Measurements from ENCODE around the gene BSND. TPM values are rescaled to one million over a fixed set of nuclear protein-coding genes. Genes with fewer than 3 reads are reported as not detected.
A peak's percentile ranks its signal among the peaks of the same experiment; 100 is the strongest.

BSND gene
- total RNA-seq, 1 experiment from 2014 or later: not detected

DNA sequence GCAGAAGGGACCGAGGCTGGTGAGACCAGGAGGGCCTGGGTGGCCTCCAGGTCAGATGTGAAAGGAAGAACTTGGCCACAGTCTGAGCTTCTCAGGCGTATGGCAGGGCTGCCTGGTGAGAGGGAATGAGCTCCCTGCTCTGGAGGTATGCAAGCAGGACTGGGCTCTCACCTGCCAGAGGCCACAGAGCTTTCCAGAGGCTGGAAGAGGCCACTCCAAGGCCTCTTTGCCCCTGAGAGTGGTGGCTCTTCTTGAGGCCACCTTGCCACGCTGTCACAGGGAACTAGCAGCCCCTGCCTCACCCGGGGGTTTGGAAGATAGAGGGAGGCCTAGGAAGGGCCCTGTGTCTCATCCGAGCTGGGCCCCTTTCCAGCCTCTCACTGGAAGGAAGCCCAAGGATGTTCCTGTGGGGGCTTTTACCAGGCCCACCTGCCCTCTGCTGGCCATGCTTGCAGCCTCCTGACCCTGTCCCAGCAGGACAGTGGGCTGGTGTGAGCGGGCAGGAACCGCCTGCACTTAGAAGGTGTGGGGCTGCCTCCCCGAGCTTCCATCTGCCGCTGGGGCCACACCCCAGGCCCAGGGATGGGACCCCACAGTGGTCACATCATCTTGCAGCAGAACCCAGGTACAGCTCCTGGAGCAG is 50.7 kb downstream of the BSND start:
- Histone ChIP-seq H3K27me3 (peaks cover 12% of the 10 kb centered on the region), H3K36me3 (no peaks in the 10 kb centered on the region), H3K4me1 (no peaks in the 10 kb centered on the region; the same call in 1 of the 2 replicates), H3K27ac (no peak overlapping the region), H3K9me3 (replicated peaks) (no peaks in the 10 kb centered on the region), H3K4me3 (no peak overlapping the region)
- DNase-seq: no peak

- Histone ChIP-seq H3K9me3 (replicated peaks) (no peaks in the 10 kb centered on the region), H3K4me3 (no peak overlapping the region), H3K27me3 (peaks cover 12% of the 10 kb centered on the region), H3K27ac (no peak overlapping the region), H3K36me3 (no peaks in the 10 kb centered on the region), H3K4me1 (no peaks in the 10 kb centered on the region; the same call in 1 of the 2 replicates)
- peak; percentile 28 to 45 for DNase-seq
Measured at GRCh38 chr1:55049914-55050278, 51.2 kb downstream of the BSND start.

- Histone ChIP-seq H3K4me3 (no peak overlapping the region), H3K4me1 (no peaks in the 10 kb centered on the region; the same call in 1 of the 2 replicates), H3K27me3 (peaks cover 12% of the 10 kb centered on the region), H3K36me3 (no peaks in the 10 kb centered on the region), H3K9me3 (replicated peaks) (no peaks in the 10 kb centered on the region), H3K27ac (no peak overlapping the region)
- no peak for DNase-seq
Measured at GRCh38 chr1:55050283-55050682, 51.5 kb downstream of the BSND start.

DNA sequence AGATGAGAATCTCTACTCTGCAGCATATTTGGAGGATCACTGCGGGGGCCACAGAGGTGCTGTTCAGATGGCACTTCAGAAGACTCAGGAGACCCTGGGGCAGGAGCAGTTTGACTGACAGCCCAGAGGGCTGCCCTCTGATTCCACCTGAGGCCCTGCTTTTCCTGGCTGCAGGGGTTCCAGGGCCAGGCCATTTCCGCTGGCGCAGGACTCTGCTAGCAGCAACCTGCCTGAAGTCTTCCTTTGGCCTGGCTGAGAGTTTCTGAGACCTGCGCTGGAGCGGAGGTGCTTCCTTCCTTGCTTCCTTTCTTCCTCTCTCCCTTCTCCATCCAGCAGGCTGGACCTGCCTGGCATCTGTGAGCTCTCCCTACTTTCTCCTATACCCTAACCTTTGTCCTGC is 52.4 kb downstream of the BSND start:
- no peaks in the 10 kb centered on the region for H3K9me3 ChIP-seq (replicated peaks)
- H3K4me3 ChIP-seq: no peak overlapping the region
- H3K36me3 ChIP-seq: no peaks in the 10 kb centered on the region
- no peaks in the 10 kb centered on the region; the same call in 1 of the 2 replicates for H3K4me1 ChIP-seq
- no peak overlapping the region for H3K27ac ChIP-seq
- DNase-seq: no peak
- H3K27me3 ChIP-seq: peaks cover 12% of the 10 kb centered on the region

DNA sequence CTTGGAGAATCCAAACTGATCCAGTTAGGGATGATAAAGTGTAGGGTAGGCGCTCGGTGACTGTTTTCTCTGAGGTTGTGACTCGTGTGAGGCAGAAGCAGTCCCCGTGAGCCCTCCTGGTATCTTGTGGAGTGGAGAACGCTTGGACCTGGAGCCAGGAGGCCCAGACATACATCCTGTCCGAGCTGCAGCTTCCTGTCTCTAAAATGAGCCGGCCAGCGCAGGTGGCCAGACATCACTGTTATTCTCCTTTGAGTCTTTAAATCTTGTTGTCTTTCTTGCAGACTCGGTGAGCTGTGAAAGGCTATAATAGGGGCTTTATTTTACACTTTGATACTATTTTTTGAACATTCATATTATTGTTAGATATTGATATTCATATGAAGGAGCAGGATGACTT is 52.9 kb downstream of the BSND start:
- Histone ChIP-seq H3K9me3 (replicated peaks) (no peaks in the 10 kb centered on the region), H3K27ac (no peak overlapping the region), H3K4me3 (no peak overlapping the region), H3K27me3 (peaks cover 12% of the 10 kb centered on the region), H3K36me3 (no peaks in the 10 kb centered on the region), H3K4me1 (no peaks in the 10 kb centered on the region; the same call in 1 of the 2 replicates)
- no peak for DNase-seq

- no peak for DNase-seq
- Histone ChIP-seq H3K27ac (no peak overlapping the region), H3K9me3 (replicated peaks) (no peaks in the 10 kb centered on the region), H3K27me3 (peaks cover 12% of the 10 kb centered on the region), H3K4me1 (no peaks in the 10 kb centered on the region; the same call in 1 of the 2 replicates), H3K4me3 (no peak overlapping the region), H3K36me3 (no peaks in the 10 kb centered on the region)
Measured at GRCh38 chr1:55052221-55053142, 53.7 kb downstream of the BSND start.

DNA sequence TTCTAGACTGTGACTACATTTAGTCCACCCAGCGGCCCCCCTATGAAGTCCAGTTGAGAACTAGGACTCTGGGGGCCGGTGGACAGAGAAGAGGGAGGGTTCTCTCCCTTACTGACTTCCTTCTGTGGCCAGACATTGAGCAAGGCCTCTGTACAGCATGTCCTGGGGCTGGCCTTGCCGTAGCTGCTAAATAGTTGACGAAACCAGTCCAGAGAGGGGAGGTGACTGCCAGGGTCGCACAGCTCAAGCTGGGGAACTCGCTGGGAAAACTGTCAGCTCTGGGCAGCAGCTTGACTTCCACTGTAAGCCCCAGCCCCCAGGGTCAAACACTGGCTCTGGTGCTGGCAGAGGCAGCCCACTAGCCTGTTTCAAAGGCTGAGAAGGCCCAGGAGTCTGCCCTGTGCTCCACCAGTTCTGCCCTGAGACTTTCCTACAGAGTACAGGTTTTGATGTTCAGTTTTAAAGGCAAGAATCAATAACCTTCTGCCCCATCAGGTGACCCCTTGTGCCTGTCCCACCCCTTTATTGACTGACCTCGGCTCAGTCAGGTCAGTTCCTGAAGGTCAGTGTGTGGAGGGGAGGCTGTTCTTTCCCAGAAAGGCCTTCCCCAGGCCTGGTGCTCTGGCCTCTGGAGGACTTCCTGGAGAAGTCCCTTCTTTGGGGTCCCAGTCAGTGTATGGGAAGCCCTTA is 54.7 kb downstream of the BSND start:
- Histone ChIP-seq H3K27ac (no peak overlapping the region), H3K9me3 (replicated peaks) (no peaks in the 10 kb centered on the region), H3K4me1 (no peaks in the 10 kb centered on the region; the same call in 1 of the 2 replicates), H3K4me3 (no peak overlapping the region), H3K27me3 (peaks cover 8% of the 10 kb centered on the region; the same call in 1 of the 2 replicates), H3K36me3 (no peaks in the 10 kb centered on the region)
- no peak for DNase-seq

- H3K27me3 ChIP-seq: peaks cover 8% of the 10 kb centered on the region; the same call in 1 of the 2 replicates
- H3K9me3 ChIP-seq (replicated peaks): no peaks in the 10 kb centered on the region
- H3K4me3 ChIP-seq: no peak overlapping the region
- DNase-seq: no peak
- no peaks in the 10 kb centered on the region; the same call in 1 of the 2 replicates for H3K4me1 ChIP-seq
- H3K36me3 ChIP-seq: no peaks in the 10 kb centered on the region
- H3K27ac ChIP-seq: no peak overlapping the region
Measured at GRCh38 chr1:55054396-55054795, 55.7 kb downstream of the BSND start.

DNA sequence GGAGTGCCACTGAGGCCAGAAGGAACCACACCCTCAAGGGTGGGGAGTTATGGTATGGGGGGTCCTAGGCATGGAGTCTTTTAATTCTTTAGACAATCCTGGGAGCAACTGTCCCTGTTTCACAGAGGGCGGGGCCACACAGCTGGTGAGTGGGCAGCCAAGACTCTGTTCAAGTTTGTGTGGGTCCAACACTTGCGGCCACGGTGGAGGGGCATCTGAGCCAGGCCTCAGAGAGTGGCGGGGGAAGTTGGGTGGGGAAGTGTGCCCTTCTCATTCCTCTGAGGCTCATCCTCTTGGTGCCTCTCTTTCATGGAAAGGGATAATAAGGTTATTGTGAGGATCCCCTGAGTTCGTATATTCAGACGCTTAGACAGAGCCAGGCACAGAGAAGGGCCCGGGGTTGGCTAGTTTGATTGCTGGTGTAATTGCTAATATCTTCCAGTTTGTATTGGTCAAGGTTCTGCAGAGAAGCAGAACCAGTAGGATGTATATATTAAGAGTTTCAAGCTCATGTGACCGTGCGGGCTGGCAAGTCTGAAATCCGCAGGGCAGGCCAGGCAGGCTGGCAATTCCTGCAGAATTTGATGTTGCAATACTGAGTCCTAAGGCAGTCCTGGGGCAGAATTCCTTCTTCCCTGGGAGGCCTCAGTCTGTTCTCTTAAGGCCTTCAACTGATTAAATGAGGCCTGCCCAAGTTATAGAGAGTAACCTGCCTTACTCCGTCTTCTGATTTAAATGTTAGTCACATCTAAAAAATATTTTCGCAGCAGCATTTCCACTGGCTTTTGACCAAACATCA is 56.5 kb downstream of the BSND start:
- Histone ChIP-seq H3K9me3 (replicated peaks) (no peaks in the 10 kb centered on the region), H3K4me1 (no peaks in the 10 kb centered on the region), H3K36me3 (no peaks in the 10 kb centered on the region), H3K27me3 (peaks cover 8% of the 10 kb centered on the region; the same call in 1 of the 2 replicates), H3K4me3 (no peak overlapping the region), H3K27ac (no peak overlapping the region)
- DNase-seq: peak in 1 of 2 experiments; percentile 36

- Histone ChIP-seq H3K27ac (no peak overlapping the region), H3K36me3 (no peaks in the 10 kb centered on the region), H3K4me1 (no peaks in the 10 kb centered on the region), H3K9me3 (replicated peaks) (no peaks in the 10 kb centered on the region), H3K4me3 (no peak overlapping the region), H3K27me3 (peaks cover 5% of the 10 kb centered on the region; the same call in 1 of the 2 replicates)
- no peak for DNase-seq
Measured at GRCh38 chr1:55055951-55056631, 57.4 kb downstream of the BSND start.

DNA sequence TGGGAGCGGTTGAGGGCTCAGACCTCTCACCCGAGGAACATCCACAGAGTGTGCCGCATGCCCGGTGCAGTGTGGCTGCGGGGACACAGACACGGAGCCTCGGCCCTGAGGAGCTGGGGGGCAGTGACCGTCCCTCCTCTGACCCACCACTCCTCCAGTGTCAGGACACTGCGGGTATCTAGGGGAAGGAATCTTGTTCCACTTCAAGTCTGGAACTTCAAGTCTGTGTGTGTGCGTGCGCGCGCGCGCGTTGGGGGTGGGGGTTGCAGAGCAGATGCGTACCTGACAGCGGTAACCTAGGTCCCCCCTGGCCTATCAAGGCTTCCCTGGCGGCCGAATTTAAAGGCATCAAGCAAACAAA is 57.9 kb downstream of the BSND start:
- Histone ChIP-seq H3K36me3 (no peaks in the 10 kb centered on the region), H3K9me3 (replicated peaks) (no peaks in the 10 kb centered on the region), H3K4me3 (no peak overlapping the region), H3K27me3 (peaks cover under 1% of the 10 kb centered on the region; the same call in 1 of the 2 replicates), H3K4me1 (no peaks in the 10 kb centered on the region), H3K27ac (no peak overlapping the region)
- no peak for DNase-seq

GRCh38 chr1:55057270-55057955 is 58.7 kb downstream of the BSND start:
- Histone ChIP-seq H3K27me3 (no peaks in the 10 kb centered on the region; the same call in 1 of the 2 replicates), H3K27ac (no peak overlapping the region), H3K36me3 (no peaks in the 10 kb centered on the region), H3K4me1 (no peaks in the 10 kb centered on the region), H3K9me3 (replicated peaks) (no peaks in the 10 kb centered on the region), H3K4me3 (no peak overlapping the region)
- DNase-seq: no peak

DNA sequence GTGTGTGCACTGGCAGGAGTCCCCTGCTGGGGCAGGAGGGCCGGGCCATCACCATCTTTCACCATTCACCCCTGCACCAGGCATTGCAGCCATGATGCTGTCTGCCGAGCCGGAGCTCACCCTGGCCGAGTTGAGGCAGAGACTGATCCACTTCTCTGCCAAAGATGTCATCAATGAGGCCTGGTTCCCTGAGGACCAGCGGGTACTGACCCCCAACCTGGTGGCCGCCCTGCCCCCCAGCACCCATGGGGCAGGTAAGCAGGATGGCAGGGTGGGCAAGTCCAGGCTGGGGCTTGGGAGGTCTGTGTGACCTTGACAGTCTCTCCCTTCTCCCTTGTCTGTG is 59.2 kb downstream of the BSND start:
- Histone ChIP-seq H3K4me3 (no peak overlapping the region), H3K4me1 (peaks cover 3% of the 10 kb centered on the region), H3K27me3 (no peaks in the 10 kb centered on the region; the same call in 1 of the 2 replicates), H3K36me3 (no peaks in the 10 kb centered on the region), H3K27ac (no peak overlapping the region), H3K9me3 (replicated peaks) (no peaks in the 10 kb centered on the region)
- no peak for DNase-seq
